ENCODE results near the gene CORO2A.
"Not testable (repeated sequence)": the region's sequence is repeated elsewhere in the genome, so short reads cannot be mapped to it uniquely, and the experiment has no call there.

DNA sequence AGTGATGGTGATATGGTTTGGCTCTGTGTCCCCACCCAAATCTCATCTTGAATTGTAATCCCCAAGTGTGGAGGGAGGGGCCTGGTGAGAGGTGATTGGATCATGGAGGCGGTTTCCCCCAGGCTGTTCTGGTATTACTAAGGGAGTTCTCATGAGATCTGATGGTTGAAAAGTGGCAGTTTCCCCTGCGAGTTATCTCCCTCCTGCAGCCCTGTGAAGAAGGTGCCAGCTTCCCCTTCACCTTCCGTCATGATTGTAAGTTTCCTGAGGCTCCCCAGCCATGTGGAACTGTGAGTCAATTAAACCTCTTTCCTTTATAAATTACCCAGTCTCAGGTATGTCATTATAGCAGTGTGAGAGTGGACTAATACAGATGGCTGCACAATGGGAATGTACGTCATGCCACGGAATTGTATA lies 17.9 kb downstream of the CORO2A start:
- TF ChIP-seq, protein P1, sequence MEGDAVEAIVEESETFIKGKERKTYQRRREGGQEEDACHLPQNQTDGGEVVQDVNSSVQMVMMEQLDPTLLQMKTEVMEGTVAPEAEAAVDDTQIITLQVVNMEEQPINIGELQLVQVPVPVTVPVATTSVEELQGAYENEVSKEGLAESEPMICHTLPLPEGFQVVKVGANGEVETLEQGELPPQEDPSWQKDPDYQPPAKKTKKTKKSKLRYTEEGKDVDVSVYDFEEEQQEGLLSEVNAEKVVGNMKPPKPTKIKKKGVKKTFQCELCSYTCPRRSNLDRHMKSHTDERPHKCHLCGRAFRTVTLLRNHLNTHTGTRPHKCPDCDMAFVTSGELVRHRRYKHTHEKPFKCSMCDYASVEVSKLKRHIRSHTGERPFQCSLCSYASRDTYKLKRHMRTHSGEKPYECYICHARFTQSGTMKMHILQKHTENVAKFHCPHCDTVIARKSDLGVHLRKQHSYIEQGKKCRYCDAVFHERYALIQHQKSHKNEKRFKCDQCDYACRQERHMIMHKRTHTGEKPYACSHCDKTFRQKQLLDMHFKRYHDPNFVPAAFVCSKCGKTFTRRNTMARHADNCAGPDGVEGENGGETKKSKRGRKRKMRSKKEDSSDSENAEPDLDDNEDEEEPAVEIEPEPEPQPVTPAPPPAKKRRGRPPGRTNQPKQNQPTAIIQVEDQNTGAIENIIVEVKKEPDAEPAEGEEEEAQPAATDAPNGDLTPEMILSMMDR (IDR thresholded peaks at IDR 0.05) = not testable (repeated sequence)
- not testable (repeated sequence) for TF ChIP-seq POLR2AphosphoS5, POLR2A (IDR thresholded peaks at IDR 0.05)
